K562 (cell line): ENCODE results near the gene RIMBP3C. TPM values are rescaled to one million over a fixed set of nuclear protein-coding genes. Genes with fewer than 3 reads are reported as not detected.
A peak's percentile ranks its signal among the peaks of the same experiment; 100 is the strongest.

Source experiments
- ATAC-seq: fragments of 200-7000 bp; cut with Tn5 transposase; 3 replicates; pipeline ENCODE4 v1.9.1; 2020; ENCODE audit warnings: moderate library complexity
- BruUV-seq: library from RNA; stranded (reverse); fragments of 400-500 nt; replicated peaks from 2 replicates; lab custom pipeline; 2021; lab: Mats Ljungman, UMichigan
- CTCF ChIA-PET: fragments of 300-600 bp; formaldehyde crosslinking; extraction: SDS; loops from one replicate; lab custom pipeline; 2021; ENCODE audit warnings: low intra/inter-chr PET ratio; lab: Yijun Ruan, JAX
- POLR2A ChIA-PET: fragments of 300-600, 350-650 bp; sonication (Branson Sonifier 250); formaldehyde crosslinking; extraction: SDS; loops from one replicate; lab custom pipeline; 2021; ENCODE audit warnings: antibody characterized with exemption, inconsistent platforms; lab: Yijun Ruan, JAX
- DNase-seq, 4 experiments: peaks; one replicate each; pipeline versions ENCODE4 v3.0.0 to v3.0.0-alpha.2; 2011 to 2018; ENCODE audit warnings: low spot score in 3 of 4, mixed read lengths in 3 of 4; ENCODE audit errors: extremely low read depth in 1 of 4
- FAIRE-seq: peaks from 2 replicates; lab custom pipeline; 2011; peaks lifted over from hg19 to GRCh38; lab: Jason Lieb, UNC
- H2AFZ ChIP-seq: 2 replicates; pipeline ENCODE4 v1.6.0; 2011; ENCODE audit warnings: low read depth, low read length, control low read depth, inconsistent platforms
- H3K27ac ChIP-seq: fragments of 200-600 bp; 3 replicates; pipeline ENCODE4 v1.8.0; 2011; ENCODE audit warnings: low read depth, mild to moderate bottlenecking, control low read depth, inconsistent platforms, low read length, moderate library complexity, mixed read lengths; ENCODE audit errors: extremely low read depth
- H3K27me3 ChIP-seq, 2 experiments: fragments of 300-600 bp in 1 of 2; 2 replicates in 1 of 2; 3 replicates in 1 of 2; pipeline versions ENCODE4 v1.6.0 to v1.8.0; 2011; ENCODE audit warnings: inconsistent platforms in 2 of 2, low read length in 2 of 2, mild to moderate bottlenecking in 1 of 2, mixed read lengths in 1 of 2, moderate library complexity in 1 of 2; ENCODE audit not compliant: control insufficient read depth in 2 of 2, insufficient read depth in 2 of 2
- H3K36me3 ChIP-seq: fragments of 300-600 bp; 3 replicates; pipeline ENCODE4 v1.8.0; 2011; ENCODE audit warnings: mild to moderate bottlenecking, low read length, inconsistent platforms; ENCODE audit not compliant: control insufficient read depth, insufficient read depth
- H3K4me1 ChIP-seq, 2 experiments: fragments of 200-600 bp in 1 of 2; replicated peaks in 1 of 2; 2 replicates in 1 of 2; 3 replicates in 1 of 2; pipeline versions ENCODE4 v1.5.1 to v1.8.0; 2011; ENCODE audit warnings: inconsistent platforms in 2 of 2, low read length in 2 of 2, mild to moderate bottlenecking in 1 of 2, mixed read lengths in 1 of 2, moderate library complexity in 1 of 2; ENCODE audit not compliant: control insufficient read depth in 2 of 2, insufficient read depth in 2 of 2
- H3K4me2 ChIP-seq: 2 replicates; pipeline ENCODE4 v1.6.1; 2011; ENCODE audit warnings: low read length, control low read depth, inconsistent platforms, mixed read lengths; ENCODE audit not compliant: insufficient read depth
- H3K4me3 ChIP-seq: fragments of 200-600 bp; sonication (generic), shearing (Covaris generic); 2 replicates; pipeline ENCODE4 v1.5.1; 2016; ENCODE audit warnings: control low read depth, inconsistent platforms
- H3K79me2 ChIP-seq: fragments of 200-600 bp; 3 replicates; pipeline ENCODE4 v1.8.0; 2011; ENCODE audit warnings: low read length, inconsistent platforms; ENCODE audit not compliant: control insufficient read depth, insufficient read depth
- H3K9ac ChIP-seq, 2 experiments: 2 replicates each; pipeline versions ENCODE4 v1.6.0 to v1.6.1; 2011; ENCODE audit warnings: low read depth in 2 of 2, low read length in 2 of 2, control low read depth in 1 of 2, inconsistent platforms in 1 of 2, mild to moderate bottlenecking in 1 of 2, mixed read lengths in 1 of 2; ENCODE audit not compliant: insufficient read depth in 1 of 2
- H3K9me1 ChIP-seq: one replicate; pipeline ENCODE4 v1.6.0; 2011; ENCODE audit warnings: inconsistent platforms, mild to moderate bottlenecking, low read length, moderate library complexity; ENCODE audit not compliant: control insufficient read depth, insufficient read depth
- H3K9me3 ChIP-seq: replicated peaks from 2 replicates; pipeline ENCODE4 v1.5.1; 2011; ENCODE audit warnings: low read depth, low read length, inconsistent platforms; ENCODE audit not compliant: control insufficient read depth, insufficient read depth
- H4K20me1 ChIP-seq: replicated peaks from 2 replicates; pipeline ENCODE4 v1.6.1; 2011; ENCODE audit warnings: low read length, inconsistent platforms, mixed read lengths; ENCODE audit not compliant: control insufficient read depth, insufficient read depth
- ADNP ChIP-seq: fragments of 200-800 bp; sonication (Bioruptor generic); IDR thresholded peaks from 2 replicates; pipeline ENCODE4 v1.6.1; 2016; ENCODE audit warnings: missing genetic modification characterization, missing compliant biosample characterization
- BCL6 ChIP-seq: fragments of 250-450 bp; sonication (Bioruptor Pico); IDR thresholded peaks from 2 replicates; pipeline ENCODE4 v1.4.0; 2020
- GTF2F1 ChIP-seq: IDR thresholded peaks from 2 replicates; pipeline ENCODE4 v1.6.1; 2011; ENCODE audit warnings: low read depth, low read length, improper control_type of control experiment
- KLF13 ChIP-seq: fragments of 450-650 bp; IDR thresholded peaks from 2 replicates; pipeline ENCODE4 v1.6.1; 2016; ENCODE audit warnings: missing genetic modification characterization, low read depth, mild to moderate bottlenecking, missing compliant biosample characterization, moderate library complexity, borderline replicate concordance
- MTA2 ChIP-seq: fragments of 450-650 bp; IDR thresholded peaks from 2 replicates; pipeline ENCODE4 v1.6.1; 2016; ENCODE audit warnings: low read depth
- MYBL2 ChIP-seq, 2 experiments: fragments of 450-650 bp in 1 of 2; sonication (generic) in 1 of 2; formaldehyde crosslinking in 1 of 2; IDR thresholded peaks; 2 replicates each; pipeline versions ENCODE4 v1.6.1 to v1.8.1; 2017 to 2022; ENCODE audit warnings: borderline replicate concordance in 1 of 2, inconsistent platforms in 1 of 2, low read depth in 1 of 2, mild to moderate bottlenecking in 1 of 2, missing genetic modification reagents in 1 of 2, moderate library complexity in 1 of 2
- SREBF1 ChIP-seq: fragments of 150-350 bp; IDR thresholded peaks from 2 replicates; pipeline ENCODE4 v1.6.1; 2014; ENCODE audit warnings: antibody characterized with exemption, low read depth, low read length, borderline replicate concordance
- TEAD1 ChIP-seq, 2 experiments: fragments of 450-650 bp in 1 of 2; sonication (generic) in 1 of 2; formaldehyde crosslinking; IDR thresholded peaks; 2 replicates each; pipeline versions ENCODE4 v1.4.0 to v1.8.0; 2020 to 2022; ENCODE audit warnings: mild to moderate bottlenecking in 2 of 2, missing genetic modification reagents in 1 of 2
- ZNF407 ChIP-seq: fragments of 450-650 bp; IDR thresholded peaks from 2 replicates; pipeline ENCODE4 v1.6.1; 2016; ENCODE audit warnings: low read depth
- WGBS: fragments of 100-300 bp; shearing (Covaris generic); methylation state at CpG from one replicate; pipeline ENCODE4 v1.1.6; 2016; ENCODE audit warnings: low coverage, mixed read lengths; ENCODE audit not compliant: insufficient coverage; ENCODE audit errors: missing lambda C conversion rate; 5-methylcytosine and 5-hydroxymethylcytosine counted together
- in situ Hi-C: fragments of 300-500 bp; cut with MboI; formaldehyde crosslinking; loops from 4 replicates; pipeline ENCODE4 v1.15.0; 2018; ENCODE audit warnings: inconsistent platforms, mixed read lengths
- intact Hi-C: fragments of 100-400 bp; cut with micrococcal nuclease; formaldehyde crosslinking; loops from 2 replicates; pipeline ENCODE4 v1.14.2; 2022
- polyA plus RNA-seq, 8 experiments: library from polyadenylated mRNA; depleted of rRNA in 4 of 8; stranded (reverse) in 5 of 8; unstranded in 3 of 8; fragments of >200 nt; fragmentation: Nextera tagmentation in 2 of 8; fragmentation: Illumina TruSeq in 1 of 8; extraction: Ambion mirVana in 2 of 8; extraction: Trizol in 1 of 8; gene quantifications; 2 replicates each; pipeline versions ENCODE4 v1.2.1 to v1.2.3, GENCODE V29; 2011 to 2014; ENCODE audit warnings: inconsistent platforms in 1 of 8, missing spikeins in 1 of 8
- total RNA-seq, 7 experiments: library from RNA; depleted of rRNA in 6 of 7; stranded (reverse); fragments of >200 nt in 6 of 7; fragmentation: Illumina TruSeq in 2 of 7; extraction: Trizol in 2 of 7; gene quantifications; 2 replicates each; pipeline versions ENCODE4 v1.2.1 to v1.2.3, GENCODE V29; 2011 to 2021; ENCODE audit warnings: low replicate concordance in 1 of 7

RIMBP3C gene
- total and polyA plus RNA-seq, 9 of the 15 experiments (the other 6 are each of a cell fraction or from before 2014, with no cell fraction given): 0.09 to 0.98 (median 0.17) TPM; not detected in 2

GRCh38 chr22:21568347-21569075 lies 17.2 kb upstream of the RIMBP3C start (continued):
- no peak; a peak in 1 of 4 replicates for TF ChIP-seq TEAD1 (CRISPR knock-in tag; IDR thresholded peaks at IDR 0.05)

GRCh38 chr22:21567456-21568346 lies 16.4 kb upstream of the RIMBP3C start, which contains the start of gene UBE2L3:
UBE2L3 (plus strand) TSS chr22:21567714; CDS start chr22:21567745, 31 bp downstream.
- Histone ChIP-seq H4K20me1 (peaks cover 47% of the 10 kb centered on the region), H3K9me3 (no peaks in the 10 kb centered on the region), H3K79me2 (peaks cover 55% of the 10 kb centered on the region), H3K27me3 (no peaks in the 10 kb centered on the region), H2AFZ (peak within 1 kb of the TSS; percentile 77), H3K27ac (peak within 1 kb of the TSS; percentile 93), H3K4me1 (peaks cover 35 to 39% of the 10 kb centered on the region in 2 experiments), H3K4me3 (peak within 1 kb of the TSS; percentile 72), H3K36me3 (peaks cover 37% of the 10 kb centered on the region), H3K4me2 (peak within 1 kb of the TSS; percentile 91), H3K9ac (peak within 1 kb of the TSS; percentile 96 to 99), H3K9me1 (peaks cover 19% of the 10 kb centered on the region)
- intact Hi-C loops (loop anchor here (1.0 kb wide), 1 partner anchor 75 kb away; the partner anchor contains the start of gene SDF2L1), in situ Hi-C loops (no loop called here)
- no TSS peak for BruUV-seq
- WGBS: under 1% methylated on average over 85 of the region's 85 CpGs
- DNase-seq (peak; percentile 100), FAIRE-seq (no peak), ATAC-seq (peak; percentile 82)
- POLR2A ChIA-PET: interaction anchor here (0.5 to 7.6 kb wide), 24 partner anchors 9 to 789 kb away, joined by 3 to 112 read pairs (median 5); partner anchors contain the start of genes SDF2L1 and YDJC
- CTCF ChIA-PET: no interaction called here
- TF ChIP-seq ZNF407 (no peak), ADNP (tag) (no peak), GTF2F1 (peak; percentile 93), MTA2 (no peak), MYBL2 (IDR thresholded peaks at IDR 0.05; ENCODE audit: low read depth) (no peak), MYBL2 (CRISPR knock-in tag; IDR thresholded peaks at IDR 0.05; ENCODE audit: borderline replicate concordance) (no peak), KLF13 (tag) (peak; percentile 98), SREBF1 (no peak), BCL6 (CRISPR knock-in tag) (peak; percentile 71; the same call in 1 of the 2 replicates)
